Right hindlimb (tissue), 1 donor: Measurements from ENCODE around the gene CHRM1.

Source experiments
- DNase-seq: peaks from one replicate; pipeline ENCODE4 v3.0.0-alpha.2; 2018

CHRM1 gene

GRCh38 chr11:62925745-62926679, 4.8 kb upstream of the CHRM1 start:
- DNase-seq: no peak

GRCh38 chr11:62925308-62925707, 4.1 kb upstream of the CHRM1 start:
- DNase-seq: no peak

GRCh38 chr11:62923601-62924411, 2.6 kb upstream of the CHRM1 start:
- no peak for DNase-seq

GRCh38 chr11:62922653-62923431, 1.7 kb upstream of the CHRM1 start:
- DNase-seq: no peak

DNA sequence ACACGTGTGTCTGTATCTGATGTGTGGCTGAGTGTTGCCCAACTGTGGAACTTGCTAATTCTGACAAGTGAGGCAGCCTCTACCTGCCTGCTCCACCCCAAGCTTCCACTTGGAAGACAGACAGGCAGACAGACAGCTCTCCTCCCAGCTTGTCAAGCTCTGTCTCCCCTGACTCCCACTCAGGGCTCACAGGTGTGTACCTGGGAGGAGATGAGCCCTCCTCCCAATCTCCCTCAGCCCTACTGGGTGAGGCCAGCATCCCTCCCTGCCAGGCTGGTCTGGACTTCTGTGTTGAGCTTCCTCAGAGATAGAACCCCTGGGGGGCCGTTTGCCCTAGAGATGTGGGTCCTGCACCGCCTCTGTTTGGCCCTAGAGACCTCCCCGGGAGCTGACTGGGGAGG, 1.0 kb upstream of the CHRM1 start:
- no peak for DNase-seq

DNA sequence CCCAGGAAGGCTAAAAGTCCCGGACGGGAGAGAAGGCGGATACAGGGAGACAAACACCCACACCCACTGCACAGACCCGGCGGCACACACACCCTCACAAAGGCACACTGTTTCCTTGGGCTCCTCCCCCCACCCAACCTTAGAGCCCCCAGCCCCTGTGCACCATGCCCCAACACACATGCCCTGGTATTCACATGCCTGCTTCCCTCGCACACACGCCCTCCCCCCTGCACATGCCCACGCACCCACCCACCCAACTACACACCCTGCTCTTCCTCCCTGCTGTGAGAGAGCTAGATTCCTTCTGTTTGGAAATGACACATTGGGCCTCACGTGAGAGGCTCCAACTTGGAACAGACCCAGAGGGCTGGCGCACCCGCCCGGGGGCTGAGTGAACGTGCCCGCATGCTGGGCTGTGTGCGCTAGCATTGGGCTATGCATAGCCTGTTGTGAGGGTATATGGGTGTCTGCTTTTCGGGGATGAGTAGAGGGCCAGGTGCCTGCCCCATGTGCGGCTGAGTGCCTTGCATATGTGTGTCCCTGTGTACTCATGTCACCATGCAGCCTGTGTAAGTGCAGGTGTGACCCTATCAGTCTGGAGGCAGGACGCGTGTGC, 518 bp upstream of the CHRM1 start:
- no peak for DNase-seq

DNA sequence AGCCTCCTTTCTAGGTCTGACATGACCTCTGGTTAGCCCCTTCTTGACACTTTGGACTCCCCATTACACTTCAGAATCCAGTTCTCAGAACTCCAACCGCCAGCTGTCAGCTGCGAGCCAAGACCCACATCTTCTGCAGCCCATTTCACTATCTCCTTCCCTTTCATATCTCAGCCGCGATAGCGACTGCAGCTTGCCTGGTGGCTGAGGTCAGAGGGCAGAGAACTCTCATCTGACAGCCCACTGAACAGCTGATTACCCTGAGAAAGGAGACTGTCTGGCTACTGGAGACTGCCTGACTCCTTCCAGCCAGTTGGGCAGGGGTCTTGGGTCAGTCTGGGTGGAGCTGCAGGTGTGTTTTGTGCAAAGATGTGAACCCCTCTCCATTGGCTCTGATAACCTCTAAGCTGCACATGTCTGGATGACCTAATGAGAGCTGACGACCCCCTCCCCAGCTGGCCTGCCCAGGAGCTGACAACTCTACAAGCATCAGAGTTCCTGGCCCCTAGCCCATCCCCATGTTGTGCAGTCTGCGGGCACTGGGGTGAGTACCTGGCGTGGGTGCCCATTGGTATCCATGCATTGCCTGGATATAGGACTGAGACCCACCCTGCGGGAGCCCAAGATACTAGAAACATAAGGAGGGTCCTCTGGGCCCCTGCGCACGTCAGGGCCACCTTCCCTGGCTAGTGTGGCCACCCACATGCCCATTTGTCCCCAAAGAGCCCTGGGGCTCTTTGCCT, 1.1 kb downstream of the CHRM1 start:
- DNase-seq: no peak

- no peak for DNase-seq
Observed at GRCh38 chr11:62919476-62919875, 1.7 kb downstream of the CHRM1 start.

GRCh38 chr11:62918531-62918930, 2.6 kb downstream of the CHRM1 start:
- DNase-seq: no peak

DNA sequence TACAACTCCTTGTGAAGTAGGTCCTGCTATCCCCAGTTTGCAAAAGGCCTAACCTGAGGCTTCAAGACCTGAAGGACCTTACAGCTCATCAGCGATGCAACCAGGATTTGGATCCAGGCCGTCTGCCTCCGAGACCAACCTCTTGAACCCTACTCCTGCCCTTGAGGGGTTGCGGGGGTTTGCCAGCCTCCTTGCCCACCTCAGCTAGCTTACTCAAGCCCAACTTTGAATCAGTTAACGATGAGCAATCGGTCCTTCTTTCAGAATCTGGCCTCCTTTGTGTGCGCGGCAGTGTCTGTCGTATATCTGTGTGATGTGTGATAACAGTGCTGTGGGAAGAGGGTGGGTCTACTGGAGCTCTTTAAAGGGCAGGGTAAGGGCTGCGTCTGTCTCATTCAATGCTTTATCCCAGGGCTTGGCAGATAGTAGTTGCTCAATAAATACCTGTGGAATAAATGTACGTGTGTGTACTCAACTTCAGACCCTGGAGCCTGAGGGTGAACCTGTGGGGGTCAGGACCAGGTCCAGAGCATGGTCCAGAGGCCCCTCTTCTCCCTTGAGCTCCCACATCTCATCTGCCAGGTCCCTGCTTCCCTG, 3.2 kb downstream of the CHRM1 start:
- no peak for DNase-seq

DNA sequence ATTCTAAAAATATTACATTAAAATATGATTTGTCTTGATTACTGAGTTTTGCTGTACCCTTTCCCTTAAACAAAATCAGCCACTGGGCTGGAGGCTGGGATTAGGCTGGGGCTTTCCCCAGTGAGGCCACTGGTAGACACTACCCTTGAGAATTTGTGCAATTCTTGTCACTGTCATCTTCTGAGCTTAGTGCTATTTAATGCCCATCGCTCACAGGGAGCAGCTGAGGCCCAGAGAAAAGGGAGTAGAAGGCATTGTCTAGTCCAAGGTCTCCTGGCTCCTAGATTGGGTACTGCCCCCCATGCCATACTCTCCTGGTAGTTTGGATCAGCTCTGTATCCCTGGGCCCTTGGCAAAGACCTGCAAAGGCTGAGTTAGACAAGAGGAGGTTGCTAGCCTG, 6.7 kb downstream of the CHRM1 start:
- no peak for DNase-seq

DNA sequence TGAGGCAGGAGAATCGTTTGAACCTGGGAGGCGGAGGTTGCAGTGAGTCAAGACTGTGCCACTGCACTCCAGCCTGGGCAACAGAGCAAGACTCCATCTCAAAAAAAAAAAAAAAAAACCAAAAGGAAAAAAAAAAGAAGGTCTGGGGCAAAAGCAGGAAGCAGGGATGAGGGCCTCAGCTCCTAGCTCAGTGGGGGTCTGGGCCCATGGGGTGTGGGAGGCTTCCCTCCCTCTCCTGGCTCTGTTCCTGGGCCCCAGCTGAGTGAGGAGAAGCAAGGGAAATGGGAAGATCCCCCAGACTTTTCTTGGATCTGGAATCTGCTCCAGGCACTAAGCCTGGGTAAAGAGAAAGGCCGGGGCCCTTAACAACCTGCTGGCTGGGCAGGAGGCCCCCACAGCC, 8.9 kb downstream of the CHRM1 start:
- DNase-seq: no peak

DNA sequence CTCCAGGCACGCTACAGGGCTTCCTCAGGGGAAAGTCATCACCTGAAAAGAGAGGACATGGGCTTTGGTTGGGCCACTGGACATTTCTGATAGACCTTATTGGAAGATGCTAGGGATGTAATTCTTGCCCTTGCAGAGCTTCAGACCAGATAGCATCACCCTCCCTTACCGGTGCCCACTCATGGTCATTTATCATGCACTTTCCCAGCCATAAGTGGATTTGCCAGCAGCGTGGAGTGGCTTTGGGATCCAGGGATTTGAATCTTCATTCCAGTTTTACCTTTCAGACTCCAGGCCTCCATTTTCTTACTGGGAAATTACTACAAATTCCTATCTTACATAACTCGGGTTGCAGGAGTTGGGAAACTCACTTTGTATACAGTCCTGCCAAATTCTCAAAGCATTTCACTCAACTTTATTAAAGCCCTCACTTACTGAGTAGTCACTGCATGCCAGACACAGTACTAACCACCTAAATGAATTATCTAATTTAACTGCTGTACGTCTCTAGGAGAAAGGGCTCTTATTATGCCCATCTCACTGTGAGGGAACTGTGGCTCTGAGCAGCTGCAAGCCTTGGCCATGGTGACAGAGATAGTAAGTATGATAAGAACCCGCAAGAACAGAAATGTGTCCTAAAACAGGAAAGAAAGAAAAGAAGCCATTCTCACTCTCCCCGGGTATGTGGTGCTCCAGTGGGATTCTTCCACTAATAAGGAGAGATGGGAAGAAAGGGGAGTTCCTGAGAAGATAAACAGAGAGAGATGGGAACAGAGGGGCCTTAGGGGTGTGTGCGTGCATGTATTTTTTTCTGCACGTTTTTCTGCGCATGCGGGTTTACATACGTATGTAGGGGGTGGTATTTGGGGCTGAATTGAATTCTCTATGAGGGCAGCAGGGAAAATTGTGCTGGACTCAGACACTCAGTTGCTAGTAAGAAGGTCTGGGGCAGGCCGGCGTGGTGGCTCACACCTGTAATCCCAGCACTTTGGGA, 9.7 kb downstream of the CHRM1 start:
- DNase-seq: no peak

DNA sequence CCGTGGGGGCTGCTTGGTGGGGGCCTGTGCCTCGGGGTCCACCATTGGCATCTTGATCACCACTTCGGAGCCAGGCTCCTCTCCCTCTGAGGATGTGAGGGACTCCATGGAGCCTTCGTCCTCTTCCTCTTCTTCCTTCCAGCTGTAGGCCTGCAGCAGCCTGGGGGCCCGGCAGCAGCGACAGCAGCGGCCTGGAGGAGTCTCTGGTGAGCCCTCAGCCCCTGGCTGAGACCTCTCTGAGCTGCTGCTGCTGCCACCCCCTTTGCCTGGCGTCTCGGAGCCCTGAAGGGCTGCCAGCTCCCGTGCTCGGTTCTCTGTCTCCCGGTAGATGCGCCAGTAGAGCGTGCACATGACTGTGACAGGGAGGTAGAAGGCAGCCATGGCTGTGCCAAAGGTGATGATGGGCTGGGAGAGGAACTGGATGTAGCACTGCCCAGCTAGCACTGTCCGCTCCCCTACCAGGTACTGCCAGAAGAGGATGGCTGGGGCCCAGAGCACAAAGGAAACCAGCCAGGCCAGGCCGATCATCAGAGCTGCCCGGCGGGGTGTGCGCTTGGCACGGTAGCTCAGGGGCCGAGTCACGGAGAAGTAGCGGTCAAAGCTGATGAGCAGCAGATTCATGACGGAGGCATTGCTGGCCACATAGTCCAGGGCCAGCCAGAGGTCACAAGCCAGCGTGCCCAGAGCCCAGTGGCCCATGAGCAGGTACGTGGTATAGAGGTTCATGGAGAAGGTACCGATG, 10.9 kb downstream of the CHRM1 start:
- no peak for DNase-seq

GRCh38 chr11:62909107-62909894, 11.9 kb downstream of the CHRM1 start:
- DNase-seq: peak; percentile 75

- no peak for DNase-seq
Observed at GRCh38 chr11:62908468-62909072, 12.6 kb downstream of the CHRM1 start.

- peak; percentile 88 for DNase-seq
Observed at GRCh38 chr11:62905927-62906531, 15.1 kb downstream of the CHRM1 start.

- DNase-seq: no peak
Observed at GRCh38 chr11:62905296-62905695, 15.9 kb downstream of the CHRM1 start.
